IPS-20b (cell line): Measurements from ENCODE around the gene NPBWR2.
"Not testable (repeated sequence)": the region's sequence is repeated elsewhere in the genome, so short reads cannot be mapped to it uniquely, and the experiment has no call there.

Experiments used
- H3K27ac ChIP-seq: one replicate; pipeline ENCODE4 v1.5.1; 2013; ENCODE audit warnings: low read length
- H3K27me3 ChIP-seq: 2 replicates; pipeline ENCODE4 v1.6.1; 2013; ENCODE audit warnings: mild to moderate bottlenecking, low read length, inconsistent platforms; ENCODE audit not compliant: insufficient read depth
- H3K36me3 ChIP-seq: 2 replicates; pipeline ENCODE4 v1.6.1; 2013; ENCODE audit warnings: low read depth, mild to moderate bottlenecking, inconsistent platforms, low read length, moderate library complexity; ENCODE audit not compliant: insufficient read depth
- H3K4me1 ChIP-seq: 2 replicates; pipeline ENCODE4 v1.6.1; 2013; ENCODE audit warnings: mild to moderate bottlenecking, control low read depth, inconsistent platforms, low read length, moderate library complexity; ENCODE audit not compliant: insufficient read depth
- H3K4me3 ChIP-seq: 2 replicates; pipeline ENCODE4 v1.5.1; 2013; ENCODE audit warnings: mild to moderate bottlenecking, low read length, inconsistent platforms
- H3K9ac ChIP-seq: 2 replicates; pipeline ENCODE4 v1.6.1; 2013; ENCODE audit warnings: low read depth, mild to moderate bottlenecking, inconsistent platforms, low read length, moderate library complexity
- H3K9me3 ChIP-seq: 2 replicates; pipeline ENCODE4 v1.6.1; 2013; ENCODE audit warnings: mild to moderate bottlenecking, low read depth, low read length, inconsistent platforms; ENCODE audit not compliant: insufficient read depth

NPBWR2 gene

GRCh38 chr20:64129146-64129782 is 21.9 kb upstream of the NPBWR2 start:
- Histone ChIP-seq H3K9ac (no peak overlapping the region), H3K27me3 (no peaks in the 10 kb centered on the region), H3K4me1 (no peaks in the 10 kb centered on the region), H3K4me3 (no peak overlapping the region), H3K9me3 (no peaks in the 10 kb centered on the region; the same call in 1 of the 2 replicates), H3K27ac (no peak overlapping the region), H3K36me3 (no peaks in the 10 kb centered on the region)

- H3K36me3 ChIP-seq, H3K4me1 ChIP-seq, H3K9ac ChIP-seq, H3K4me3 ChIP-seq, H3K9me3 ChIP-seq, H3K27ac ChIP-seq, H3K27me3 ChIP-seq: not testable (repeated sequence)
Observed at GRCh38 chr20:64123517-64123916, 16.2 kb upstream of the NPBWR2 start.

GRCh38 chr20:64122927-64123326 is 15.6 kb upstream of the NPBWR2 start:
- not testable (repeated sequence) for H3K27me3 ChIP-seq, H3K4me3 ChIP-seq, H3K9ac ChIP-seq, H3K36me3 ChIP-seq, H3K4me1 ChIP-seq, H3K27ac ChIP-seq, H3K9me3 ChIP-seq

GRCh38 chr20:64121586-64121985 is 14.2 kb upstream of the NPBWR2 start:
- H3K9me3 ChIP-seq, result no peaks in the 10 kb centered on the region; the same call in 1 of the 2 replicates
- H3K27me3 ChIP-seq, result no peaks in the 10 kb centered on the region
- H3K4me3 ChIP-seq, result no peak overlapping the region
- no peaks in the 10 kb centered on the region for H3K4me1 ChIP-seq
- no peak overlapping the region for H3K9ac ChIP-seq
- no peak overlapping the region for H3K27ac ChIP-seq
- H3K36me3 ChIP-seq, result no peaks in the 10 kb centered on the region

- Histone ChIP-seq H3K9me3 (no peaks in the 10 kb centered on the region), H3K9ac (no peak overlapping the region), H3K4me3 (no peak overlapping the region), H3K36me3 (no peaks in the 10 kb centered on the region), H3K4me1 (no peaks in the 10 kb centered on the region), H3K27ac (no peak overlapping the region), H3K27me3 (no peaks in the 10 kb centered on the region)
Observed at GRCh38 chr20:64119681-64120341, 12.4 kb upstream of the NPBWR2 start.

GRCh38 chr20:64119301-64119680 is 11.9 kb upstream of the NPBWR2 start:
- H3K27me3 ChIP-seq, result no peaks in the 10 kb centered on the region

GRCh38 chr20:64117432-64117777 is 10.0 kb upstream of the NPBWR2 start:
- not testable (repeated sequence) for H3K4me1 ChIP-seq, H3K36me3 ChIP-seq, H3K27me3 ChIP-seq, H3K4me3 ChIP-seq, H3K9me3 ChIP-seq, H3K9ac ChIP-seq, H3K27ac ChIP-seq

More at GRCh38 chr20:64119301-64119680, 11.9 kb upstream of the NPBWR2 start:
- Histone ChIP-seq H3K9me3 (no peaks in the 10 kb centered on the region), H3K27ac (no peak overlapping the region), H3K4me1 (no peaks in the 10 kb centered on the region), H3K36me3 (no peaks in the 10 kb centered on the region), H3K9ac (no peak overlapping the region), H3K4me3 (no peak overlapping the region)

- Histone ChIP-seq H3K9ac (no peak overlapping the region), H3K27ac (no peak overlapping the region), H3K4me3 (no peak overlapping the region), H3K4me1 (no peaks in the 10 kb centered on the region), H3K9me3 (no peaks in the 10 kb centered on the region), H3K36me3 (no peaks in the 10 kb centered on the region), H3K27me3 (no peaks in the 10 kb centered on the region)
Observed at GRCh38 chr20:64116541-64117431, 9.4 kb upstream of the NPBWR2 start.

GRCh38 chr20:64116016-64116415 is 8.7 kb upstream of the NPBWR2 start:
- no peak overlapping the region for H3K4me3 ChIP-seq
- no peaks in the 10 kb centered on the region for H3K36me3 ChIP-seq
- H3K27me3 ChIP-seq, result no peaks in the 10 kb centered on the region
- no peaks in the 10 kb centered on the region for H3K9me3 ChIP-seq
- no peaks in the 10 kb centered on the region for H3K4me1 ChIP-seq
- H3K27ac ChIP-seq, result no peak overlapping the region
- no peak overlapping the region for H3K9ac ChIP-seq

- H3K4me3 ChIP-seq, result no peak overlapping the region
- no peaks in the 10 kb centered on the region for H3K27me3 ChIP-seq
Observed at GRCh38 chr20:64115171-64115911, 8.0 kb upstream of the NPBWR2 start.

GRCh38 chr20:64114356-64114971 is 7.1 kb upstream of the NPBWR2 start:
- no peak overlapping the region for H3K27ac ChIP-seq
- H3K9me3 ChIP-seq, result no peaks in the 10 kb centered on the region
- H3K4me1 ChIP-seq, result no peaks in the 10 kb centered on the region
- no peaks in the 10 kb centered on the region for H3K27me3 ChIP-seq
- no peaks in the 10 kb centered on the region for H3K36me3 ChIP-seq
- H3K4me3 ChIP-seq, result no peak overlapping the region
- no peak overlapping the region for H3K9ac ChIP-seq

More at GRCh38 chr20:64115171-64115911, 8.0 kb upstream of the NPBWR2 start:
- Histone ChIP-seq H3K9ac (no peak overlapping the region), H3K4me1 (no peaks in the 10 kb centered on the region), H3K9me3 (no peaks in the 10 kb centered on the region), H3K36me3 (no peaks in the 10 kb centered on the region), H3K27ac (no peak overlapping the region)
